OCI-LY7 (cell line): ENCODE data around the gene WFDC2. TPM values are rescaled to one million over a fixed set of nuclear protein-coding genes. Genes with fewer than 3 reads are reported as not detected.
A peak's percentile ranks its signal among the peaks of the same experiment; 100 is the strongest.

Source experiments
- BruUV-seq: library from RNA; stranded (reverse); fragments of 400-500 nt; replicated peaks from 2 replicates; lab custom pipeline; 2021; lab: Mats Ljungman, UMichigan
- CTCF ChIA-PET: fragments of 300-600 bp; sonication (Branson Sonifier 250); formaldehyde crosslinking; loops from one replicate; lab custom pipeline; 2022; ENCODE audit warnings: antibody characterized with exemption; ENCODE audit not compliant: unreplicated experiment; lab: Charles Lee
- POLR2A ChIA-PET: fragments of 300-600 bp; sonication (Branson Sonifier 250); formaldehyde crosslinking; loops from one replicate; lab custom pipeline; 2022; ENCODE audit warnings: antibody characterized with exemption; lab: Charles Lee
- DNase-seq: peaks from one replicate; pipeline ENCODE4 v3.0.0-alpha.2; 2015; ENCODE audit warnings: low spot score
- H2AFZ ChIP-seq: fragments of 200-600 bp; sonication (generic), shearing (Covaris generic); 2 replicates; pipeline ENCODE4 v1.6.1; 2014; ENCODE audit warnings: mild to moderate bottlenecking, antibody characterized with exemption, low read length, moderate library complexity
- H3K27ac ChIP-seq: fragments of 200-600 bp; sonication (generic); 2 replicates; pipeline ENCODE4 v1.5.1; 2014; ENCODE audit warnings: mixed run types, low read depth, mild to moderate bottlenecking, moderate library complexity, low read length, inconsistent platforms; ENCODE audit not compliant: poor library complexity, severe bottlenecking
- H3K36me3 ChIP-seq: fragments of 200-600 bp; sonication (generic); 2 replicates; pipeline ENCODE4 v1.6.1; 2014; ENCODE audit warnings: mild to moderate bottlenecking, antibody characterized with exemption, low read length, moderate library complexity, mixed read lengths; ENCODE audit not compliant: insufficient read depth
- H3K4me1 ChIP-seq: fragments of 200-600 bp; sonication (generic); 2 replicates; pipeline ENCODE4 v1.5.1; 2014; ENCODE audit warnings: mild to moderate bottlenecking, low read length; ENCODE audit not compliant: insufficient read depth, poor library complexity, severe bottlenecking
- H3K4me2 ChIP-seq: fragments of 200-600 bp; sonication (generic); 2 replicates; pipeline ENCODE4 v1.6.1; 2014; ENCODE audit warnings: mild to moderate bottlenecking, low read length
- H3K4me3 ChIP-seq: fragments of 200-600 bp; sonication (generic); 2 replicates; pipeline ENCODE4 v1.5.1; 2014; ENCODE audit warnings: mild to moderate bottlenecking, low read depth, low read length; ENCODE audit not compliant: poor library complexity, severe bottlenecking
- H3K79me2 ChIP-seq: fragments of 200-600 bp; sonication (generic); 2 replicates; pipeline ENCODE4 v1.6.1; 2016; ENCODE audit warnings: low read depth, mild to moderate bottlenecking, low read length, moderate library complexity, mixed read lengths; ENCODE audit not compliant: insufficient read depth
- H3K9me2 ChIP-seq: fragments of 200-600 bp; sonication (generic); 2 replicates; pipeline ENCODE4 v1.6.1; 2016; ENCODE audit warnings: mild to moderate bottlenecking, low read length, mixed read lengths; ENCODE audit not compliant: insufficient read depth
- H3K9me3 ChIP-seq: fragments of 200-600 bp; sonication (generic); 2 replicates; pipeline ENCODE4 v1.6.1; 2014; ENCODE audit warnings: mild to moderate bottlenecking, mixed run types, low read length, mixed read lengths
- H4K20me1 ChIP-seq: fragments of 200-600 bp; sonication (generic); 2 replicates; pipeline ENCODE4 v1.6.1; 2014; ENCODE audit warnings: mild to moderate bottlenecking, antibody characterized with exemption, low read length, moderate library complexity, mixed read lengths; ENCODE audit not compliant: insufficient read depth
- CTCF ChIP-seq: fragments of 200-600 bp; sonication (generic); conservative IDR thresholded peaks from 2 replicates; pipeline ENCODE4 v1.5.1; 2014; ENCODE audit warnings: mild to moderate bottlenecking, antibody characterized with exemption, low read length, moderate library complexity, mixed read lengths
- EZH2phosphoT487 ChIP-seq: fragments of 200-600 bp; sonication (generic); IDR thresholded peaks from 2 replicates; pipeline ENCODE4 v1.6.1; 2018; ENCODE audit warnings: low read depth, borderline replicate concordance, mild to moderate bottlenecking, mixed run types, antibody characterized with exemption, low read length, moderate library complexity, mixed read lengths
- intact Hi-C: fragments of 100-400 bp; cut with micrococcal nuclease; formaldehyde crosslinking; loops from one replicate; pipeline ENCODE4 v1.10.0; 2022; ENCODE audit not compliant: unreplicated experiment
- total RNA-seq, 2 experiments: library from RNA; depleted of rRNA in 1 of 2; stranded (reverse); fragments of >200 nt in 1 of 2; shearing (Covaris generic) in 1 of 2; gene quantifications; 2 replicates each; pipeline ENCODE4 v1.2.3, GENCODE V29; 2014 to 2022

Gene WFDC2
- total RNA-seq, 2 experiments from 2014 or later, result 0.46 to 4.4 TPM

DNA sequence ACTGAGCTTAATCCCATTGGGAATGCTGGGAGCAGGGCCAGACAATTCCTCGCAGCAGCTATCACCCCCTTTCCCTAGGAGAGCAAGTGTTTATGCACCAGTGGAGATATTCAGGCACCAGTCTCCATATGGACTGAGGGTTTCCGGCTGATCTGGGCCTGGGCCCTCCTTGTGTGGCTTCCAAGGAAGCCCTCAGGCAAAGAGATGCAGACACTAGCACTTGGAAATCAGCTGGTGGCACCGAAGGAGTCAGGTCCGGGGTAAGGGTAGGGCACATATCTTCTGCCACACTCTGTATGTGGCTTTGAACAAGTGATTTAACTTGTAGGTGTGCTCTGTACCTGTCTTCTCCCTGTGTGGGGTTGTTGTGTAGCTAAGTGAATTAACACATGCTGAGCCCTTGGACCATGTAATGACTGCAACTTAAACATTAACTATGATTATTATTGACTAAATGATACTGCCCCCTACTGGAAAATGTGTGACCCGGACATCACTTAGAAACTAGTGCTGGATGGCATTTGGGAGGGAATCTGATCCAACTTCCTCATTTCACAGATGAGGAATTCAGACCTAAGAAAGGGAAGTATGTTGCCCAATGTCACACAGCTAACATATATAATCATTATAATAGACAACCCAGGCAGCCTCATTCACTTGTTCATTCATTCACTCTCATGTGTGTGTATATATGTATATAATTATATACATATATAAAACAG is 19.3 kb upstream of the WFDC2 start:
- Histone ChIP-seq H3K9me2 (no peaks in the 10 kb centered on the region), H3K79me2 (no peaks in the 10 kb centered on the region), H3K4me3 (no peak overlapping the region), H3K4me2 (no peak overlapping the region), H3K4me1 (peaks cover 11% of the 10 kb centered on the region), H4K20me1 (no peaks in the 10 kb centered on the region), H3K27ac (no peak overlapping the region), H3K9me3 (no peaks in the 10 kb centered on the region), H3K36me3 (no peaks in the 10 kb centered on the region), H2AFZ (no peak overlapping the region)
- DNase-seq, result peak; percentile 79
- ChIA-PET CTCF (interaction anchor here (0.5 to 1.7 kb wide), 2 partner anchors 76 to 115 kb away, joined by 5 to 8 read pairs; no protein-coding TSS in a partner anchor), POLR2A (interaction anchor here (0.8 kb wide), 1 partner anchor 82 kb away, joined by 4 read pairs; no protein-coding TSS in a partner anchor)
- TF ChIP-seq CTCF (peak; percentile 94), EZH2phosphoT487 (no peak)
- intact Hi-C loops, result loop anchor here (1.0 to 5.0 kb wide), 3 partner anchors 88 to 322 kb away; no protein-coding TSS in a partner anchor
- BruUV-seq, result no TSS peak

GRCh38 chr20:45452238-45452637 is 17.3 kb upstream of the WFDC2 start:
- POLR2A ChIA-PET, result interaction anchor here (0.6 to 1.3 kb wide), 3 partner anchors 13 to 404 kb away, joined by 3 read pairs; no protein-coding TSS in a partner anchor
- Histone ChIP-seq H3K27ac (no peak overlapping the region), H3K79me2 (no peaks in the 10 kb centered on the region), H3K4me1 (peaks cover 11% of the 10 kb centered on the region), H3K9me2 (no peaks in the 10 kb centered on the region), H3K36me3 (no peaks in the 10 kb centered on the region), H2AFZ (no peak overlapping the region), H3K9me3 (no peaks in the 10 kb centered on the region), H3K4me3 (no peak overlapping the region), H4K20me1 (no peaks in the 10 kb centered on the region), H3K4me2 (no peak overlapping the region)
- no peak for DNase-seq
- TF ChIP-seq EZH2phosphoT487 (no peak), CTCF (no peak)
- no TSS peak for BruUV-seq
- intact Hi-C loops, result loop anchor here (5.0 kb wide), 2 partner anchors 130 to 320 kb away; no protein-coding TSS in a partner anchor
- CTCF ChIA-PET, result interaction anchor here (0.6 kb wide), 1 partner anchor 134 kb away, joined by 3 read pairs; no protein-coding TSS in a partner anchor
